ENCODE results near the gene ARMH1.
"Not testable (repeated sequence)": the region's sequence is repeated elsewhere in the genome, so short reads cannot be mapped to it uniquely, and the experiment has no call there.

Gene ARMH1

DNA sequence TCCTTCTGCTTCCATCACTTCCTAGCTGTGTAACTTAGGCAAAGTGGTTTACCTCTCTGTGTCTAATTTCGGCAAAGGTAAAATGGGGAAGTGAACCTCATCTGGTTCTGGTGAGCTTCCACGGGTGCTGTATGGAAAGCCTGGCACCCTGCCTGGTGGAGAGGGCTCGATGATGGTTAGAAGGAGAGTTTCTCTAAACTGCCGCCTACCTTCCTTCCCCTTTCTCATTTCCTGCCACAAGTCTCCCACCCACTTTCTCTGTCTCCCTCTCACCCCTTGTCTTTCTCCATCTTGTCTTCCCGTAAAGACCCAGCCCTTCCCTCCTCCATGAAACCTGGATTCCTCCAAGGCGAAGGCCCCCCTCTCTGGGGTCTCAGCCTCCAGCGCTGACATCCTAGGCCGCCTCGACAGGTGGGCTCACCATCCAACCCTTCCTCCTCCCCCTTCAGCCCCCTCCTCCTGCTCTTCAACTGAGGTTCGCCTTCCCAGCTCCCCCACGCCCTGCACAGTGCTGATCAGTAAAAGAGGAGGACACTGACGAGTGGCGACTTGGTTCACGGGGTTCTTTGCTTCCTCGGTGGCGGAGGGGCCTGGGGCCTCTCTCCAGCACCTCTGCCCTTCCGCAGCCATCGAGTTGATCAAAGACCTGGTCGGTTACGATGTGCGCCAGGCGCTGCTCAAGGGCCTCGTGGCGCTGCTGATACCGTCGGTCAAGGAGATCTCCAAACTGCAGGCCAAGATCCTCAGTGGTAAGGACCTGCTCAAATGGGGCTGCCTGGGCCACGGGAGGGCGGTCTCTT is 49.2 kb downstream of the ARMH1 start:
- DNase-seq (ENCODE audit: low read depth): no peak

DNA sequence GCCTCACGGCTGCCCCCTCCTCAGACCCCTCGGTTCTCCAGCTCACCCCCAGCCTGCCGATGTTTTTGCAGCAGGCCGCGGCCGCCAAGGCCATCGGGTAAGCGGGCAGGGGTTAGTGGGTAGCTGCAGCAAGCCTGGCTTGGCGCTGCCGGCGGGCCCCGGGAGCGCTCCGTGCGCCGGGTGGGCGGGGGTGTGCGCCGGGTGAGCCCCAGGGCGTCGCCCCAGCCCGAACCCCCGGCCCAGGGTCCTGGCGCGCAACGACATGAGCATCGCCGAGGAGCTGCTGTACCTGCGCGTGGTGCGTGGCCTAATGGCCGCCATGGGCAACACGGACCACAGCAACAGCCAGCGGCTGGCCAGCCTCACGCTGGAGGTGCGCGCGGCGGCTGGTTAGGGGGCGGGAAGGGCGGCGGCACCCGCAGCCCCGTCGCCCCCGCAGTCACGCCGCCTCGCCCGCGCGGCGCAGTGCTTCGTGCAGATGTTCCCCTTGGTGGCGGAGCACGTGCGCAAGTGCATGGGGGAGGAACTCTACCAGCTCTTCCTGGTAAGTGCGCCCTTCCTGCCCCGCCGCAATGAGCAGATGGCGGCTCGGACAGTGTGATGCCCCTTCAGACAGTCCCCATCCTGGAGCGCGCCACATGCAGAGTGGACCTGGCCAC is 49.9 kb downstream of the ARMH1 start:
- no peak for DNase-seq (ENCODE audit: low read depth)

DNA sequence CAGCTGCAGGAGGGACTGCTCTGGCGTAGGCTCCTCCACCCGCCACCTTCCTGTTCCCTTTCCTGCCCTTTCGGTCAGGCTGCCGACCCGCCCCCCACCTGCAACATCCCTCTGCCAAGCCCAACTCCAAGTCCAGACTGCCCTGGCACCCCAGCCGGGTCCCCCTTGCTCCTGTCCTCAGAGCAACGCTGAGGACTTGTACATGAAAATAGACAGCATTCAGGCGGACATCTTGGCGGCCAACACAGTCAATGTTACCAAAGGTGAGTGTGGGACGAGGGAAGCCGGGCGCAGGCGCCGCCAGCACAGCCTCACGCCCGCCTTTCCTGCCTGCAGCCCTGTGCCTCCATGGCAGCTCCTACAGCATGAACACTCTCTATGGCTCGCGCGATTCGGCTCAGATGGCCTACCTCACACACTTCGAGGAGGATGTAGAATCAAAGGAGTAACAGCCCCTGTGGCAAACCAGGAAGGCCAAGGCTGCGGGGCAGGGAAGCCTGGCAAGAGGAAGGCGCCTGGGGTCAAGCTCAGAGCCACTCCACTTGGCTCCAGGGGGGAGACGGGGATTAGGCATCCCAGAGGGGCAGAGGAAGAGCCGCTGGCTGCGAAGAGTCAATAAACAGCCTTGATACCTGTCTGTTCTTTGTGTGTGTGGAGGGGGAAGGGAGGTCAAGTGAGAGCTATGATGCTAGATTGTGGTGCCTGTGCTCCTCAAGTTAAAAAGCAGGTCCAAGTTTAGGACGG is 50.6 kb downstream of the ARMH1 start:
- DNase-seq (ENCODE audit: low read depth): no peak

DNA sequence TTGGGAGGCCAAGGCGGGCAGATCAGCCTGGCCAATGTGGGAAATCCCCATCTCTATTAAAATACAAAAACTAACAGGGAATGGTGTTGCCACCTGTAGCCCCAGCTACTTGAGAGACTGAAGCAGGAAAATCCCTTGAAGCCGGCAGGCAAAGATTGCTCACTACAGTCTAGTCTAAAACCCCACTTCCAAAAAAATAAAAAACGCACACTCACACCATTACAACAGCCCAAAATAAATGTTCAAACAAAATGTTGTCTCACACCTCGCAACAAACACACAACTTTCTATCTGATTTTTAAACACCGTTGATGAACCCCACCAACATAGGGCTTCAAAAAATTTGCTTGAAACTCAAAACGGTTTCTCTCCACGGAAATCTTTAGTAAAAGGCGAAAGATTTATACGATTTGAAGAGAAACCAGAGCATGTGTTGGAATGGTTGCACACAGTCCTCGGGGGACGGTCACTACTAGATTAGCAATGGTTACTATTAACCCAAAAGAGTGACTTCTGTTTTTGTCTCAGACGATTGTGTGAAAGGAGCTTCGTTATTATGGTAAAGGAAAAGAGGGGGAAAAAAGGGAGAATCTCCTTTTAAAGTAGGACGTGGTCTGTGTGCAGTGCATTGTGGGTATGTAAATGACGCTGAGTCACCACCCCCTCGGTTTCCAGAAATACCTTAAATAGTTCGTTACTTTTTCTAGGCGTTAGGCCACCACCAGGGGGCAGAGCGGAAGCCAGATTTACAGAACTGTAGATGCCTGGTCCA is 56.4 kb downstream of the ARMH1 start, which contains the start of gene RNU5D-1:
Gene RNU5D-1, minus strand, starts transcription at position 430 of the 772 bp plus-strand sequence.
- peak; percentile 96 for DNase-seq (ENCODE audit: low read depth)

DNA sequence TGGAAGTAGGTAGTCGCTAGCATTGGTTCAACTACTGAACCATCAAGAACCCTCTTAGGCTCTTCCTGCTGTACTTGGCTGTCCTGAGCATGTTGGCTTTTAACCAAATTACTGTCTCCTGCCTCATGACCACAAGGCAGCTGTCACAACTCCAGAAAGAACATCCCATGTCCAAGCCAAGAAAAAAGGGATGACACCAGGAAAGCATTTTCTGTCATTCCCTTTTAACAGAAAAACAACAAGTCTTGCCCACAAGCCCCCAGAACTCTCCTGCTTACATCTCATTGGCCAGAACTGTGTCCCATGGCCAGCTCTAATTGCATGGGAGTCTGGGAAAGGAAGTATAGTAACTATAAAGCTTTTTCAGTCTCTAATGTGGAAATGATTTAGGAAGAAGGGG is 58.9 kb downstream of the ARMH1 start:
- DNase-seq (ENCODE audit: low read depth): peak; percentile 42

DNA sequence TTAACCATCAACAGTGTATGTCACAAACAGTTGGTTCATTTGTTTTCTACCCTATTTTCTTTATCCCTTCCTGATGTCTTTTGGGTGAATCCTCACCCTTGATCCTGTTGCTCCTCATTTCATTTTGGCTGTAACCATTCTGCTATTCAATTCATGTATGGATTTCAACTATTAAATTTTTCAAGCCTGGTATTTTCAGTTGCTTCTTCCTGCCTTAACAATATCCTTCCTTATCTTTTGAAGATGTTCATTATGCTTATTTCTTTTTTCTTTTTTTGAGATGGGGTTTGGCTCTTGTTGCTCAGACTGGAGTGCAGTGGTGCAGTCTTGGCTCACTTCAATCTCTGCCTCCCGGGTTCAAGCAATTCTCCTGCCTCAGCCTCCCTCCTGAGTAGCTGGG is 59.3 kb downstream of the ARMH1 start:
- no peak for DNase-seq (ENCODE audit: low read depth)

DNA sequence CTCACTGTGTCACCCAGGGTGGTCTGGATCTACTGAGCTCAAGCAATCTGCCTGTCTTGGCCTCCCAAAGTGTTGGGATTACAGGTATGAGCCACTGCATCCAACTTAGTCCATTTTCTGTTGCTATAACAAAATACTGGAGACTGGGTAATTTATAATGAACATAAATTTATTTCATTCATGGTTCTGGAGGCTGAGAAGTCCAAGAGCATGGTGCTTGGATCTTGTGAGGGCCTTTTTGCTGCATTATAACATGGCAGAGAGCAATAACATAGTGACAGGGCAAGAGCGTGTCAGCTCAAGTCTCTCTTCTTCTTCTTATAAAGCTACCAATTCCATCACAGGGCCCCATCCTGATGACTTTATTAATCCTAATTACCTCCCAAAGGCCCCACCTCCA is 61.5 kb downstream of the ARMH1 start:
- DNase-seq (ENCODE audit: low read depth): no peak

DNA sequence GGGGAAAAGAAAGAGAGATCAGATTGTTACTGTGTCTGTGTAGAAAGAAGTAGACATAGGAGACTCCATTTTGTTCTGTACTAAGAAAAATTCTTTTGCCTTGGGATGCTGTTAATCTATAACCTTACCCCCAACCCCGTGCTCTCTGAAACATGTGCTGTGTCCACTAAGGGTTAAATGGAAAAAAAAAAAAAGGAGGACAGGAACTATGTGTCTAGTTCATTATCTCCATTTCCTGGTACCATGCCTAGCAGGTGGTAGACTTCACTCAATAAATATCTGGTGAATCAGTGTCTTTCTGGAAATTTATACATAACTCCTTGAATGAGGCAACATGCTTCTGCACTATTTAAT is 64.4 kb downstream of the ARMH1 start:
- not testable (repeated sequence) for DNase-seq (ENCODE audit: low read depth)

DNA sequence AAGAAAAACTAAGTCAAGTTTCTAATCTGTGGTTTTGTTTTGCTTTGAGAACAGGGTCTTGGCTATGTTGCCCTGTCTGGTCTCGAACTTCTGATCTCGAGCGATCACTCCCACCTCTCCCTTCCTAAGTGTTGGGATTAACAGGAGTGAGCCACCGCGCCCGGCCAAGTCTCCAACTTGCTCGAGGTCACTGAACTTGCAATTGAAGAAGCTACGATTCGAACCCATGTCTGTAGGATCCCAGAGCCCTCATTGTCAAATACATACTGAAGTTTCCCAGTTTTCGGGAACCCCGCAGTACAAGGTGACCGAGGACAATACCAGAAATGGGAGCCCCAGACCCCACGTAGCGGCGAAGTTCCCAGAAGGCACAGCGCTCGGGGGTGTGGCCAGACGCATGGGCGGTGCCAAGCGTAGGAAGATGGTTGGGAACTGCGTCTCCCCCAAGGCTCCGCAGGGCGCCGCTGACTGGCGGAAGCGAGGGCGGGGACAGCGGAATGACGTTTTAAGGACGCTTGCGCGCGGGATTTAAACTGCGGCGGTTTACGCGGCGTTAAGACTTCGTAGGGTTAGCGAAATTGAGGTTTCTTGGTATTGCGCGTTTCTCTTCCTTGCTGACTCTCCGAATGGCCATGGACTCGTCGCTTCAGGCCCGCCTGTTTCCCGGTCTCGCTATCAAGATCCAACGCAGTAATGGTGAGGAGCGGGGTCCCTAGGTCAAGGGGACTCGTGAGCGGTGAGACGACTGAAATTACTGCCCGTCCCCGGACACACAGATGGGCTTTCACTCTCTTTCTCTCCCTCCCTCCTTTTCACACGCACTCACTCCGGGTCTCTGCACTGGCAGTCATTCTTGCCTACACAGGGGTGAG is 65.0 kb downstream of the ARMH1 start, which contains the start of gene KIF2C:
Gene KIF2C, plus strand, starts transcription at position 531 of the 872 bp plus-strand sequence. Its CDS starts 96 bp downstream, at position 627.
- peak; percentile 98 for DNase-seq (ENCODE audit: low read depth)

DNA sequence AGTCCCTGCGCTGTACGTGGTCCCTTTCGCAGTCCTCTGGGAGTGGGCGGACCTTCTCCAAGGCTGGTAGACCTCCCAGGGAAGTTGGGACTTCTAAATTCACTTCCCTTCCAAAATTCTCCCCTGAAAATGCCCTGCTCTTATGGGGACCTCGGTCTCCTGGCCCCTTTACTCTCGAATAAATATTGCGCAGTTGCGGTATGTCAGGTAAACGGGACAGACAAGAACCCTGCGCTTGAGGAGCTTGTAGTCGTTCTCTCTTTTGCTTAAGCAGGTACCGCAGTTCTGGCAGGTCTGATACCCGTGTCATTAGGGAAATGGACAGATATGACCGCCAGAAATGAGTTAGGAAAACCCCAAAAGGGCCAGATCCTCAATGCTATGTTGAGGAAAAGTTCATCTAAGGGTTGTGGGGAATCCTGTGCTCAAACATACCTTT is 65.7 kb downstream of the ARMH1 start:
- no peak for DNase-seq (ENCODE audit: low read depth)

DNA sequence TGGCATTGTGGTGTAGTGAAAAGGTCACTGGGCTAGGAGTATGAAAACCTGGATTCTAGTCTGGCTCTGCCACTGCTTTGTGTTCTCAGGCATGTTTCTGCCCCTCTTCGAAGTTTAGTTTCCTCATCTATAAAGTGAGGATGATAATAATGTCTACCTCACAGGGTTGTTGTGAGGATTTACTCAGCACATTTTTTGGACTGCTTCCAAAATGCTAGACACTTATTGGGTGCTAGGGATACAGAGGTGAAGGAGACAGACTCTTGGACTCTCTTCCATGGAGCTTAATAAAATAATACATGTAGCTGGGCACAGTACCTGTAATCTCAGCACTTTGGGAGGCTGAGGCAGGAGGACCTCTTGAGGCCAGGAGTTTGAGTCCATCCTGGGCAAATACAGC is 68.7 kb downstream of the ARMH1 start:
- DNase-seq (ENCODE audit: low read depth): no peak

DNA sequence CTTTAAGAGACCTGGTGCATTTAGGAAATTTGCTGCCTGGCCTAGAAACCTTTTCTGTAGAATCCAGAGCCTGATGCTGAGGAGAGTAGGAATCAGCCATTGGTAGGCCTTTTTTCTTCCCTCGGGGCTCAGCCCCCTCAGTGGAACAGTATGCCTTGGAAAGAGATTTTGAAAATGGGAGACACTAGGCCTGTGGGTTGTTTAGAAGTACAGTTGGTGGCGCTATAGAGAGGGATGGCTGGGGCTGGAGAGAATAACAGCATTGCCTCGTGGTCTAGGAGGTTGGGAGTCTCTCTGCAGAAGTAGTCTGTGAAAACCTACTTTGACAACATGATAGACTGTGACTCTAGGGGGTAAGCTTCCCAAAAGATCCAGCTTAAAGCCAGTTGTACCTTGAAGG is 73.4 kb downstream of the ARMH1 start:
- no peak for DNase-seq (ENCODE audit: low read depth)

DNA sequence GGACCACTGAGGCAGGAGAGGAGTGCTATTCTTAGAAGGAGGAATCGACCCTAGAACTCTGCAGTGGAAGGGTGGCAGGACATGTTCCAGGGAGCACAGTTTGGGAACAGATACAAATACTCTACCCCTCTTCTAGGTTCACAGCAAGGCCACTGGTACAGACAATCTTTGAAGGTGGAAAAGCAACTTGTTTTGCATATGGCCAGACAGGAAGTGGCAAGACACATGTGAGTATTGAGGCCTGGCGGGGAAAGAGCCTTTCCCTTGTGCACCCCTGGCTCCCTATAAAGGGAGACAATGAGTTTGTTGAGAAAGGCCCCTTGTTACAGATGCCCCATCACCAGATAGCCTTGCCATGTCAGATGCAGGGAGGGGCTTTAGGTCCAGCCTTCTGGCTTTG is 82.9 kb downstream of the ARMH1 start:
- DNase-seq (ENCODE audit: low read depth): no peak

DNA sequence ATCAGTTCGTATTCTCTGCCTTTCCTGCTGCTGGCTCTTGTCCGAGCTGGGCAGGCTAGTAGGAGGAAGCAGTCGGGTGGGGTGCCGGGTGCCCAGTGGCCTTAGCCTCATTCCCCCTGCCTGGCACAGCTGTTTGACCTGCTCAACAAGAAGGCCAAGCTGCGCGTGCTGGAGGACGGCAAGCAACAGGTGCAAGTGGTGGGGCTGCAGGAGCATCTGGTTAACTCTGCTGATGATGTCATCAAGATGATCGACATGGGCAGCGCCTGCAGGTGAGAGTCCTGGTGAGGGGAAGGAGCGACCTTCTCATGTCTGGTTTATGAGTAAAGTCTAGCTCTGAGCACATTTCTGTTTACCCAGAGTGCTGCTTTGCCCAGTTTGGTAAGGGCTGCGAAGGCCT is 84.6 kb downstream of the ARMH1 start:
- DNase-seq (ENCODE audit: low read depth): no peak

DNA sequence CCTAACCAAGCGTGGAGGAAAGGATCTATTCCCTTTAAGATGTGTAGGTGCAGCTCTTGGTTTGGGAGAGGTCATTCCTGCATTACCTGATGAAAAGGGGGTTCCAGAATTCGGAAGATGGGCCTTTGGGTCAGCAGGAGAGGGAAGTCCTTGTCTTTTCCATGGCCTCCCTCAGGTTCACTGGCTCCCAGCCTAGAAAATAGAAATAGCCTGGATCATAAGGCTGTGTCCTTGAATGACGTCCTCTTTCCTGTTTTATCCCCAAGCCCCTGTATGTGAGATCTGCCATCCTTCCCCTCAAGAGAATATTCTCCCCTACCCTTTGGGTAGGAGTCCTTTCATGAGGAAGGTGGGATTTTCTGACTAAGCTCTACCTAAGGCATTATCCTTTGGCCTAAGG is 86.4 kb downstream of the ARMH1 start:
- DNase-seq (ENCODE audit: low read depth): no peak

DNA sequence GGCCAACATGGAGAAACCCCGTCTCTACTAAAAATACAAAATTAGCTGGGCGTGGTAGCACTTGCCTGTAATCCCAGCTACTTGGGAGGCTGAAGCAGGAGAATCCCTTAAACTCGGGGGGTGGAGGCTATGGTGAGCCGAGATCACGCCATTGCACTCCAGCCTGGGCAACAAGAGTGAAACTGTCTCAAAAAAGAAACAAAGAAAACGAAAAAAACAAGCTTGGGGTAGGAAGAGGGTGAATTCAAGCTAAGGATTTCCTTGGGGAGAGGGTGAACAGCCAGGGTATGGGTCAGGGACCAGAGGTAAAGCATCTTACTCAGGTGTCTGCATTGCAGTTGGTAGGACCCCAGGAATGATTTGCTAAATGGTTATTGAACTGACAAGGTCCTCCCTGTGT is 91.9 kb downstream of the ARMH1 start:
- DNase-seq (ENCODE audit: low read depth): not testable (repeated sequence)
